Measurements from ENCODE around the gene NKD1. TPM values are rescaled to one million over a fixed set of nuclear protein-coding genes. Genes with fewer than 3 reads are reported as not detected.

NKD1 gene
- polyA plus RNA-seq, 1 donor: 5.3 TPM

DNA sequence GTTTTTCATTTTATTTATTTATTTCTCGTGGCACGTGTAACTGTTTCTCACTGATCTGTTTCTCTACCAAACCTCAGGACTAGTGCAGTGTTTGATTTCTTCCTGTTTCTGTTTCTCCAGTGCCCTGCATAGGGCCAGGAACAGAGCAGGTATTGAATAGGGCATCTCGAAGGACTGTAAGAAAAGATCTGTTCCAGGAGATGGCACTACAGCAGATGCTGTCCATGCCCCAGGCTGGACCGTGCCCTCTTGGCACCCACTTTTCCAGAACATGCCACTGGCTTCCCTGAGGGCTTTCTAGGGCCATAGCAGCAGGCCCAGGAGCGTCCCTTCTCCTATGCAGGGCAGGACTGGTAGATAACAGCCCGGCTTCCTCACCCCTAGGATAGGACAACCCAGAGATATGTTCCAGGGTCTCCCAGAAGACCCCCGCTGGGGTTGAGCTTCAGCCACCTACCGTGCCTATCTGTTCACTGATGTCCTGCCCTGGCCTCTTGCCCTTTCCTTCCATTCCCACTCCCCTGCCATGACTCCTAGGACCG lies 128.6 kb downstream of the NKD1 start:
- H3K9me3 ChIP-seq (ENCODE audit: control insufficient read depth, low read depth, low read length): peaks cover 19% of the 10 kb centered on the region
- no peaks in the 10 kb centered on the region for H3K36me3 ChIP-seq (ENCODE audit: control insufficient read depth, insufficient read depth, low read length)
- H3K27me3 ChIP-seq (ENCODE audit: control insufficient read depth, insufficient read depth, low read length): peaks cover 14% of the 10 kb centered on the region
- H3K27ac ChIP-seq (ENCODE audit: low read length): no peak overlapping the region
- DNase-seq: no peak
- H3K4me3 ChIP-seq (ENCODE audit: low read length): no peak overlapping the region
- H3K4me1 ChIP-seq (ENCODE audit: control insufficient read depth, insufficient read depth, low read length): no peaks in the 10 kb centered on the region
- WGBS (ENCODE audit: insufficient coverage, low lambda C conversion rate): 63% methylated on average over 2 of the region's 9 CpGs

DNA sequence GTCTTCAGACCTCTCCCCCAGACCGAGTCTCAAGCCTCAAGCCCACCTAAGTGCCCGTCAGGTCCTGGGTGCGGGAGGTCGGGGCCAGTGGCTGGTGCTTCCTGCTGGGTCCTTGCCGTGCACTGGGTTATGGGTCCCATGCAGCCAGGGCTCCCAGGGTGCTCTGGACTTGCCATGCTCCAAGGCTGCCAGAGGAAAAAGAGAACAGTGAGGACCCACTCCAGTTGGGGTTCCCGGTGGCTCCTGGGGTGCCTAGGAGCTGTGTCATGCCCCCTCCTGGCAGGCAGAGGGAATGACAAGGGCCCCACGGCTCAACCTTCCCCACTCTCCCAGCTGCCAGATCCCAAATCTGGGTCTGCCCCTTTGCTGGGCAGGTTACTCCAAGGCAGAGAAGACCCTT lies 129.2 kb downstream of the NKD1 start:
- DNase-seq: no peak
- Histone ChIP-seq H3K4me3 (ENCODE audit: low read length) (no peak overlapping the region), H3K4me1 (ENCODE audit: control insufficient read depth, insufficient read depth, low read length) (no peaks in the 10 kb centered on the region), H3K27ac (ENCODE audit: low read length) (no peak overlapping the region), H3K27me3 (ENCODE audit: control insufficient read depth, insufficient read depth, low read length) (peaks cover 14% of the 10 kb centered on the region), H3K9me3 (ENCODE audit: control insufficient read depth, low read depth, low read length) (peaks cover 15% of the 10 kb centered on the region), H3K36me3 (ENCODE audit: control insufficient read depth, insufficient read depth, low read length) (no peaks in the 10 kb centered on the region)
- 80% methylated on average over 1 of the region's 7 CpGs for WGBS (ENCODE audit: insufficient coverage, low lambda C conversion rate)

GRCh38 chr16:50678531-50678930 lies 130.3 kb downstream of the NKD1 start:
- Histone ChIP-seq H3K27me3 (ENCODE audit: control insufficient read depth, insufficient read depth, low read length) (peaks cover 8% of the 10 kb centered on the region), H3K27ac (ENCODE audit: low read length) (no peak overlapping the region), H3K9me3 (ENCODE audit: control insufficient read depth, low read depth, low read length) (peaks cover 5% of the 10 kb centered on the region), H3K36me3 (ENCODE audit: control insufficient read depth, insufficient read depth, low read length) (no peaks in the 10 kb centered on the region), H3K4me3 (ENCODE audit: low read length) (no peak overlapping the region), H3K4me1 (ENCODE audit: control insufficient read depth, insufficient read depth, low read length) (no peaks in the 10 kb centered on the region)
- DNase-seq: no peak
- no CpG with 5 or more reads among the region's 3 CpGs for WGBS (ENCODE audit: insufficient coverage, low lambda C conversion rate)

DNA sequence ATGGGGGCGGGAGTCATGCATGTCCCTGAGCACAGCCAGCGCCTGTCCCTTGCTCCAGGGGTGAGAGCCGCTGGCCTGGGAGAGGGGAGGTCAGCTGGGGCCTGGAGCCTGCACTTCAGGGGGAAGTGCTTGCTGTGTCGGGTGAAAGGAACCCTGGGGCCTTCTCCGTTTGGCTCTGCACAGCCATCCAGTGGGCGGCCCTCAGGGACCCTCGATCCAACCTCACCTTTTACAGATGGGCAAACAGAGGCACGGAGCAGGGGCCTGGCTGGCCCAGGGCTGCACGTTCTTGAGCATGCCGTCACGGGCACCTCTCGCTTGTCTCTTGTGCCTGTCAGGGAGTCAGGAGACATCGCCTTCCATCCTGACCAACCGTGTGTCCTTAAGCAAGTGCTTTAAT lies 131.1 kb downstream of the NKD1 start:
- no CpG with 5 or more reads among the region's 14 CpGs for WGBS (ENCODE audit: insufficient coverage, low lambda C conversion rate)
- no peaks in the 10 kb centered on the region for H3K4me1 ChIP-seq (ENCODE audit: control insufficient read depth, insufficient read depth, low read length)
- no peak for DNase-seq

DNA sequence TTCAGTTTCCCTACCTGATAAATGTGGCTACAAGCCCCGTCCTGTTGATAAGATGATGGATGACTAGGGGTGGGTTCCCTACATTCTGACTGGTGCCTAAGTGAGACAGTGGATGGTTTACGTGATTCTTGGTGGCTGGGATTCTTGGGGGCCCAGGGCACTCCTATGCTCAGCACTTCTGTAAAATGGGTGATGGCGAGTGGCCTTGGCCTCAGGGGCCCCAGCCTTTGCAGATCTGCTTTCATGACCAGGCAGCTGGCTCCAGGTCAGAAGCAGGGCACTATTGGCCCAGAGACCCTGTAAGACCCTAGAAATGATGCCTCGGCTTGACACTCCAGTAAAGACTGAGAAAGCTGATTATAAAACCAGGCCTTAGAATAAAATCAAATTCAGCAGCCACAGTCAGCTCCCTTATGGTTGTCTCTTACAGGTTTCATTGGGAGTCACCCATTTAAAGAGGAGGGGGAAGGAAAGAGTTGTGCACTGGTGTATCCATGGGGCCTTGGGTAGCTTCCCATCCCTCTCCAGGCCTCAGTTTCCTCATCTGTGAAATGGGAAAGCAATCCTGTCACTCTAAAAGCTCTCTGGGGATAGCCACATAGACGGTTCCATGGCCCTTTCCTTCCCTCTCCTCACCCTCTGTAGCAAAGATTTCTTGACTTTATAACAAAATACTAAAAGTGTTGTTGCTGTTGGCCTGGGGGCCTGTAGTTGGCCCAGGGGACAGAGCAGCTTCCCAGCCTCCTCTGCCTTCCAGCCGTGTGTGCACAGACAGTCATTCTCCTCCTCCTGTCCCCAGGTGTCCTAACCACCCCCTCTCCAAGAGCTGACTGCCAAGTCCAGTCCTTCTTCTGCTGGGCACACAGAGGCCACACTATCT lies 131.7 kb downstream of the NKD1 start:
- no peaks in the 10 kb centered on the region for H3K4me1 ChIP-seq (ENCODE audit: control insufficient read depth, insufficient read depth, low read length)
- DNase-seq: no peak
- no peaks in the 10 kb centered on the region for H3K36me3 ChIP-seq (ENCODE audit: control insufficient read depth, insufficient read depth, low read length)
- H3K4me3 ChIP-seq (ENCODE audit: low read length): no peak overlapping the region
- H3K9me3 ChIP-seq (ENCODE audit: control insufficient read depth, low read depth, low read length): no peaks in the 10 kb centered on the region
- no peak overlapping the region for H3K27ac ChIP-seq (ENCODE audit: low read length)
- H3K27me3 ChIP-seq (ENCODE audit: control insufficient read depth, insufficient read depth, low read length): no peaks in the 10 kb centered on the region
- WGBS (ENCODE audit: insufficient coverage, low lambda C conversion rate): no CpG with 5 or more reads among the region's 6 CpGs

More for the DNA sequence above, 131.1 kb downstream of the NKD1 start:
- H3K27ac ChIP-seq (ENCODE audit: low read length): no peak overlapping the region
- no peak overlapping the region for H3K4me3 ChIP-seq (ENCODE audit: low read length)
- H3K36me3 ChIP-seq (ENCODE audit: control insufficient read depth, insufficient read depth, low read length): no peaks in the 10 kb centered on the region
- H3K9me3 ChIP-seq (ENCODE audit: control insufficient read depth, low read depth, low read length): no peaks in the 10 kb centered on the region
- H3K27me3 ChIP-seq (ENCODE audit: control insufficient read depth, insufficient read depth, low read length): peaks cover 2% of the 10 kb centered on the region

- no peaks in the 10 kb centered on the region for H3K9me3 ChIP-seq (ENCODE audit: control insufficient read depth, low read depth, low read length)
- no peak overlapping the region for H3K27ac ChIP-seq (ENCODE audit: low read length)
- H3K4me1 ChIP-seq (ENCODE audit: control insufficient read depth, insufficient read depth, low read length): no peaks in the 10 kb centered on the region
- H3K4me3 ChIP-seq (ENCODE audit: low read length): no peak overlapping the region
- DNase-seq: no peak
- H3K36me3 ChIP-seq (ENCODE audit: control insufficient read depth, insufficient read depth, low read length): no peaks in the 10 kb centered on the region
- WGBS (ENCODE audit: insufficient coverage, low lambda C conversion rate): no CpG with 5 or more reads among the region's 3 CpGs
- no peaks in the 10 kb centered on the region for H3K27me3 ChIP-seq (ENCODE audit: control insufficient read depth, insufficient read depth, low read length)
Measured at GRCh38 chr16:50680556-50680893, 132.3 kb downstream of the NKD1 start.

- WGBS (ENCODE audit: insufficient coverage, low lambda C conversion rate): no CpG with 5 or more reads among the region's 16 CpGs
- no peaks in the 10 kb centered on the region for H3K27me3 ChIP-seq (ENCODE audit: control insufficient read depth, insufficient read depth, low read length)
- H3K4me3 ChIP-seq (ENCODE audit: low read length): no peak within 1 kb of the TSS
- H3K36me3 ChIP-seq (ENCODE audit: control insufficient read depth, insufficient read depth, low read length): no peaks in the 10 kb centered on the region
- H3K27ac ChIP-seq (ENCODE audit: low read length): no peak within 1 kb of the TSS
- no peak for DNase-seq
- H3K9me3 ChIP-seq (ENCODE audit: control insufficient read depth, low read depth, low read length): no peaks in the 10 kb centered on the region
- H3K4me1 ChIP-seq (ENCODE audit: control insufficient read depth, insufficient read depth, low read length): no peaks in the 10 kb centered on the region
Measured at GRCh38 chr16:50681021-50681885, 133.1 kb downstream of the NKD1 start, which contains the start of gene SNX20. SNX20 (minus strand) TSS chr16:50681312; CDS start chr16:50677526, 3,786 bp downstream.

DNA sequence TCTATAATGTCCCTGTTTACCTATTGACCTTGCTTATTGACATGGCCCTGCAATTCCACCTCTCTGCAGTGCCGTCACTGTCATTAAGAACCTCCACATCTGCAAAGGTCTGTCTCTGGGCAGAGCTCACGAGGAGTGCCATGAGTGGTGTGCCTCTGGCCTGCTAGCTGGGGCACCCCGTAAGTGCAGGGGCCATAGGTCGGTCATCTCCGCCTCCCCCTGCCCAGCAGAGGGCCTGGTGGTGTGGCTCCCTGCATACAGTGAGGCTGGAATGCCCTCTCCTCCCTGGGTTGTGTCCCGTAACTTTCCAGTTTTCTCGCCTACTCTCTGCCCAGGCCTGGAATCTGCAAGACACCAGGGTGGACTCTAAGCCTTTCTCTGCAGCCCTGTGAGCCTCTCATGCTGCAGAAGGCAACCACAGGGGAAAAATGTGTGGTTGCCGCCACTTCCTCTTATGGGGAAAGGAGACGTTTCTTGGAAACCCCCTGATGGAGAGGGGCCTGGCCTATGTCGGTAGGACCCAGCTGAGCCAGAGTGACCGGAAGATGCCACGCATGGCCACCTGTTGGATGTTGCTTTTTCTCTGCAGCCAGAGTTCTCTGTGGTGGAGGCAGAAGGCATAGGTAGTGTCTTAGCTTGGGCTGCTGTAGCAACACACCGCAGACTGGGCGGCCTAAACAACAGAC lies 135.6 kb downstream of the NKD1 start:
- 80% methylated on average over 1 of the region's 14 CpGs for WGBS (ENCODE audit: insufficient coverage, low lambda C conversion rate)
- H3K4me3 ChIP-seq (ENCODE audit: low read length): no peak overlapping the region
- no peaks in the 10 kb centered on the region for H3K9me3 ChIP-seq (ENCODE audit: control insufficient read depth, low read depth, low read length)
- H3K4me1 ChIP-seq (ENCODE audit: control insufficient read depth, insufficient read depth, low read length): no peaks in the 10 kb centered on the region
- H3K27me3 ChIP-seq (ENCODE audit: control insufficient read depth, insufficient read depth, low read length): no peaks in the 10 kb centered on the region
- H3K27ac ChIP-seq (ENCODE audit: low read length): no peak overlapping the region
- DNase-seq: no peak
- no peaks in the 10 kb centered on the region for H3K36me3 ChIP-seq (ENCODE audit: control insufficient read depth, insufficient read depth, low read length)

DNA sequence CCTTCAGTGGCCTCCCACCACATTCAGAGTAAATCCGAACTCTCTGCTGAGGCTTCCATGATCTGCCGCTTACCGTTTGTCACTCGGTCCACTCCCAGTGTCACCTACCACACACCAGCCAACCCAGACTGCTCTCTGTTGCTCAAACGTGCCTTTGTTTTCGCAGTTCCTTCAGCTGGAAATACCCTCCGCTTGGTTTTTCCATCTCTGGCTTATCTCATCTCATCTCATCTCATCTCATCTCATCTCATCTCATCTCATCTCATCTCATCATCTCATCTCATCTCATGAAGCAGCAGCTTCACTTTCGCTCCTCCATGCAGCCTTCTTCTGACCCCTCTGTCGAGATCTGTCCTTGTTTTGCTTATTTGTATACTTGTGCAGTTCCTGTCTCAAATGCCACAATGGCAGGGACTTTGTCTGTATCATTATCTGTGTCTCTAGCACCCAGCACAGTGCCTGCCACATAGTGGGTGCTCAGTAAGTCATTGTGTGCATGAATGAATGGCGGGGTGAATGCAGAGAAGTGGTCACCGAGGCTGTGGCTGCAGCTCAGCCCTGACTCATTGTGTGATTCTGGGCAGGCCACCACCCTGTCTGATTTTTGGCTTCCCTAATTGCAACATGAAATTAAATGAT lies 136.7 kb downstream of the NKD1 start:
- Histone ChIP-seq H3K4me3 (ENCODE audit: low read length) (no peak overlapping the region), H3K36me3 (ENCODE audit: control insufficient read depth, insufficient read depth, low read length) (no peaks in the 10 kb centered on the region), H3K9me3 (ENCODE audit: control insufficient read depth, low read depth, low read length) (no peaks in the 10 kb centered on the region), H3K27me3 (ENCODE audit: control insufficient read depth, insufficient read depth, low read length) (no peaks in the 10 kb centered on the region), H3K27ac (ENCODE audit: low read length) (no peak overlapping the region), H3K4me1 (ENCODE audit: control insufficient read depth, insufficient read depth, low read length) (no peaks in the 10 kb centered on the region)
- no peak for DNase-seq
- 97% methylated on average over 7 of the region's 11 CpGs for WGBS (ENCODE audit: insufficient coverage, low lambda C conversion rate)
